DMS153 treated with DMSO at 0.1 percent for 48 hours (cell line): ENCODE data around the gene ZBTB22.
"Not testable (repeated sequence)": the region's sequence is repeated elsewhere in the genome, so short reads cannot be mapped to it uniquely, and the experiment has no call there.

Experiments
- DNase-seq: peaks from one replicate; lab custom pipeline; 2025; ENCODE audit not compliant: unreplicated experiment; lab: John Stamatoyannopoulos, UW

ZBTB22 gene, protein sequence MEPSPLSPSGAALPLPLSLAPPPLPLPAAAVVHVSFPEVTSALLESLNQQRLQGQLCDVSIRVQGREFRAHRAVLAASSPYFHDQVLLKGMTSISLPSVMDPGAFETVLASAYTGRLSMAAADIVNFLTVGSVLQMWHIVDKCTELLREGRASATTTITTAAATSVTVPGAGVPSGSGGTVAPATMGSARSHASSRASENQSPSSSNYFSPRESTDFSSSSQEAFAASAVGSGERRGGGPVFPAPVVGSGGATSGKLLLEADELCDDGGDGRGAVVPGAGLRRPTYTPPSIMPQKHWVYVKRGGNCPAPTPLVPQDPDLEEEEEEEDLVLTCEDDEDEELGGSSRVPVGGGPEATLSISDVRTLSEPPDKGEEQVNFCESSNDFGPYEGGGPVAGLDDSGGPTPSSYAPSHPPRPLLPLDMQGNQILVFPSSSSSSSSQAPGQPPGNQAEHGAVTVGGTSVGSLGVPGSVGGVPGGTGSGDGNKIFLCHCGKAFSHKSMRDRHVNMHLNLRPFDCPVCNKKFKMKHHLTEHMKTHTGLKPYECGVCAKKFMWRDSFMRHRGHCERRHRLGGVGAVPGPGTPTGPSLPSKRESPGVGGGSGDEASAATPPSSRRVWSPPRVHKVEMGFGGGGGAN

DNA sequence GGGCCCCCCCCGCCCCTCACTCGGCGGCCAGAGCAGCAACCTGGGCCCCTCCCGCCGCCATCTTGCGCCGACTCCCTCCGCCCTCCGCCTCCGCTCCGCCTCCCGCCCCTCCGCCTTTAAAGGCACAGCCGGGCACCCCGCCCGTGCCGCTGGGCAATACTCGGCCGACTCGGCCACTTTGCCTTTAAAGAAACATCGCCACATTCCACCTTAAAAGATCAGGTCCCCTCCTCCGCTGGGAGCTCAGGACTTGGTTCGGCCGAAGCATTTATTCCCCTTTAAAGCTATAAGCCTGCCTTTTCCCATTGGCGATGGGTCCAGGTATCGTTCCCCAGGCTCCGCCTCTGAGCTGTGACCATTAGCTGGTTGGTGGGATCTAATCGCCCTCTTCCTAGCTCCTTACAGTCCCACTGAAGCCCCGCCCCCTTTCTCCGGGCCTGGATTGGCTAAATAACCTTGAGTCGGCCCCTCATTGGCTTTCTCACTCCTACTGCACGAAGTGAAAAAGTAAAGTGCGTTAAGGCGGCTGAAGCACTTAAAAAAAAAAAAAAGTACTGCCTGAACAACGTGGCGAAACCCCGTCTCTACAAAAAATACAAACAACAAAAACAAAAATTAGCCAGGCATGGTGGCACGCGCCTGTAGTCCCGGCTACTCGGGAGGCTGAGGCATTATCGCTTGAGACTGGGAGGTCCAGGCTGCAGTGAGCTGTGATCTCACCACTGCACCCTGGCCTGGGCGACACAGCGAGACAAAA lies at the start of gene ZBTB22:
Gene ZBTB22 (minus strand): TSS at position 76 of the 757 bp plus-strand sequence. CDS start 828 bp downstream, outside the sequence.
- DNase-seq, result peak; percentile 95

DNA sequence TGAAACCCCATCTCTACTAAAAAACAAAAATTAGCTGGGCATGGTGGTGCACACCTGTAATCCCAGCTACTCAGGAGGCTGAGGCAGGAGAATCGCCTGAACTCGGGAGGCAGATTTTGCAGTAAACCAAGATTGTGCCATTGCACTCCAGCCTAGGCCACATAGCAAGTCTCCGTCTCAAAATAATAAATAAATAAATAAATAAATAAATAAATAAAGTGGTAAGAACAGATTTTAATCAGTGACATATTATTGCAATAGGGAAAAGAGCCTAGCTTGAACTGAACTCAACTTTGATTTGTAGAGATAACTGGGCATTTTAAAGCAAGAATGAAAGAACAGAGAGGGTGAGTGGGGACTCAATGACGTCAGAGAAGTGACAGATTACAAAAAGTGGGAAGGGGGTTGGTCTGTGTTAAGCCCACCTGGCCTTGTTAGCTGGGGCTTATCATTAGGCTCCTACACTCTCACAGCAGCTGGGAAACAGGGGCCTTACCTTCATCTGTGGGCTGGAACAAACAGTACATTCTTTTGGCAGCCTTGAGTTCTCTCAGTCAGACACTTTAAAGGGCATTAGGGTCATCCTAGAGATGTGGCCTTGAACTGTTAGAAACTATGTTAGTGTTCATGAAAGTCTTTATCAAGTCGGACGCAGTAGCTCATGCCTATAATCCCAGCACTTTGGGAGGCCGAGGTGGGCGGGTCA lies 49.6 kb upstream of the ZBTB22 start:
- no peak for DNase-seq

DNA sequence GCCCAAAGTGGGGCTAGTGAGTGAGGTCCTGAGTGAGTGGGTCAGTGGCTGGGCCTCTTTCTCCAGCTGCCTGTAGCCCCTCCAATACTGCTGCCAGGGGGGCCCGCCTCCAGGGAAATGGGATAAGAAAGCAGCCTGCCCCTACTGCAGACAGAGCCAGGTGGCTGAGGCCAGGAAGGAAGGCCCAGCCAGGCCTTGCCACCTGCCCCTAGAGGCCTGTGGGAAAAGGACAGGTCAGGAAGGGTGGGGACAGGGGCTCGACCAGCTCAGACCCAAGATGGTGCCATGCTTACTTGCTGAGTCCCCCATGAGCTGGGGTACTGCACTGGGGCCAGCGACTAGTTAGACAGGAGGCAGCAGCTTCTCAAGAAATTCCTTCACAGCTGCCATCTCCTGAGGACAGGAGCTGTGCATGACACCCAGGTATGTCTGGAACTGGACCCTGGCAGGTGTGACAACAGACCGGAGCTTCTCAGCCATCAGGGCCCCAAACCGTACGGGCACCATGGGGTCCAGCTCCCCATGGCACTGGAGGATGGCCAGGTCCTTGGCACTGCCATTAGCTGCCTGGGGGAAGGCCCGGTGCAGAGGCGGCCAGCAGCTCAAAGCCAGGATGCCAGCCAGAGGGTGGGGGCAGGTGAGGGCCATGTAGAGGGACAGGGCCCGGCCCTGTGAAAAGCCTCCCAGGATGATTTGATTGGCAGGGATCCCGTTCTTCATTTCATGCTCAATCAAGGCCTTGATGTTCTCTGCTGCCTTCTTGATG lies 47.8 kb upstream of the ZBTB22 start:
- DNase-seq, result not testable (repeated sequence)

DNA sequence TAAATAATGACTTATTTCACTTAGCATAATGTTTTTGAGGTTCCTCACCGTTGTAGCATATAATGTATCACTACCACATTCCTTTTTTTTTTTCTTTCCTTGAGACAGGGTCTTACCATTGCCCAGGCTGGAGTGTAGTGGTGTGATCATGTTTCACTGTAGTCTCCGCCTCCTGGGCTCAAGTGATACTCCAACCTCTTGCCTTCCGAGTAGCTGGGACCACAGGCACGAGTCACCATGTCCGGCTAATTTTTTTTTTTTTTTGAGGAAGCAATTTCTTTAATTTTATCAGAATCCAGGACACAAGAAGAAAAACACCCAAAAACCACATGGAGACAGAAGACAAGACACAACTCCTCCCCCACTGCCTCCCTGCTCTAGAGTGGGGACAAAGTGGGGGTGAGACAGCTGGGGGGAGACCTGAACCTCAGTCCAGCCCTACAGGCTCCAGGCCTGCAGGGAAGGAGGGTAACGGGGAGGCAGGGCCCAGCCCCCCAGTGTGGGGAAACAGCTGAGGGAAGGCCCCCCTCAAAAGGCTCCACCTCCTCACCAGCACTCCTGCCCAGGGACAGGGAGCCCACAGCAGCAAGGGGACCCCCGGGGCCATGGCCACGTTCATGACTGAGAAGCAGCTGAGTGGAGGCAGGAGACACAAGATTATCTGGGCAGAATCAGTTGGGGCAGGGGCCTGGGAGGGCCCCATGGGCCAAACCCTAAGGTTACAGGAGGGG lies 47.1 kb upstream of the ZBTB22 start:
- peak; percentile 30 for DNase-seq

DNA sequence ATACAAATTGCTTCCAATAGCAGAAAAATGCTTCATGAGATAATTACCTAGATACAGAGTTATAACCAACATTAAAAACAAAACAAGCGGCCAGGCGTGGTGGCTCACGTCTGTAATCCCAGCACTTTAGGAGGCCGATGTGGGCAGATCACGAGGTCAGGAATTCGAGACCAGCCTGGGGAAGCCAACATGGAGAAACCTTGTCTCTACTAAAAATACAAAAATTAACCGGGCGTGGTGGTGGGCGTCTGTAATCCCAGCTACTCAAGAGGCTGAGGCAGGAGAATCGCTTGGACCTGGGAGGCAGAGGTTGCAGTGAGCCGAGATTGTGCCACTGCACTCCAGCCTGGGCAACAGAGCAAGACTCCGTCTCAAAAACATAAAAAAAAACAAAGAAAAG lies 45.9 kb upstream of the ZBTB22 start:
- DNase-seq, result not testable (repeated sequence)

GRCh38 chr6:33359331-33359730 lies 41.8 kb upstream of the ZBTB22 start:
- DNase-seq, result no peak

DNA sequence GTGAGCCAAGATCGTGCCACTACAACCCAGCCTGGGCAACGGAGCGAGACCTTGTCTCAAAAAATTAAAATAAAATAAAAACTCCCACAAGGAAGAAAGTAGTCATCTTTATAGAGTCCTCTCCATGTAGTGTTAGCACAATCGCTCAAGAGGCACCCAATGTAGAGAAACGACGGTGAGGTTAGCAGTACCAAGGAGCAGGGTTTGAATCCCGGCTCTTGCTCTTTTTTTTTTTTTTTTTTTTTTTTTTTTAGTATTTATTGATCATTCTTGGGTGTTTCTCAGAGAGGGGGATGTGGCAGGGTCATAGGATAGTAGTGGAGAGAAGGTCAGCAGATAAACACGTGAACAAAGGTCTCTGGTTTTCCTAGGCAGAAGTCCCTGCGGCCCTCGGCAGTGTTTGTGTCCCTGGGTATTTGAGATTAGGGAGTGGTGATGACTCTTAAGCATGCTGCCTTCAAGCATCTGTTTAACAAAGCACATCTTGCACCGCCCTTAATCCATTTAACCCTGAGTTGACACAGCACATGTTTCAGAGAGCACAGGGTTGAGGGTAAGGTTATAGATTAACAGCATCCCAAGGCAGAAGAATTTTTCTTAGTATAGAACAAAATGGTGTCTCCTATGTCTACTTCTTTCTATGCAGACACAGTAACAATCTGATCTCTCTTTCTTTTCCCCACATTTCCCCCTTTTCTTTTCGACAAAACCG lies 39.8 kb upstream of the ZBTB22 start:
- not testable (repeated sequence) for DNase-seq

GRCh38 chr6:33356295-33356694 lies 38.8 kb upstream of the ZBTB22 start:
- DNase-seq, result no peak

DNA sequence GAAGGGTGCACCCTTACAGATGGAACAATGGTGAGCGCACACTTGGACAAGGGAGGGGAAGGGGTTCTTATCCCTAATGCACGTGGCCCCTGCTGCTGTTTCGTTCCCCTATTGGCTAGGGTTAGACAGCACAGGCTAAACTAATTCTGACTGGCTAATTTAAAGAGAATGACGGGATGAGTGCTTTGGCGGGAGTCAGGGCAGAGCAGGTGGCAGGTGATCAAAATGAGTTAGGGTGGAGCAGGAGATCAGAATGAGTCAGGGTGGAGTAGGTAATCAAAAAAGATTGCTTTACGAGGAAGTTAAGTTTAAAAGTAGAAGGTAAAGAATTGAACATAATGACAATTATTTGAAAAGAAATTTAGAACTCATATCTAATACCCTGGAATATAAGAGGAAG lies 38.3 kb upstream of the ZBTB22 start:
- not testable (repeated sequence) for DNase-seq

GRCh38 chr6:33347816-33348215 lies 30.3 kb upstream of the ZBTB22 start:
- no peak for DNase-seq

DNA sequence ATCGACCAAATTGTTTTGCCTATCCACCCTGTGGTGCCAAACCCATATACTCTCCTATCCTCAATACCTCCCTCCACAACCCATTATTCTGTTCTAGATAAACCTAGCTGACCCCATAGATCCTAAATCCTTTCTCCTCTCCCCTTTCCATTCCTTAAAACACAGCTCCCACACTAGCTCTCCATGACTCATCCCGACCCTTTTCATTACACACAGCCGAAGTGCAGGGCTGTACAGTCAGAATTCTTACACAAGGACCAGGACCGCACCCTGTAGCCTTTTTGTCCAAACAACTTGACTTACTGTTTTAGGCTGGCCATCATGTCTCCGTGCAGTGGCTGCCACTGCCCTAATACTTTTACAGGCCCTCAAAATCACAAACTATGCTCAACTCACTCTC lies 29.4 kb upstream of the ZBTB22 start:
- not testable (repeated sequence) for DNase-seq

GRCh38 chr6:33344701-33345697 lies 27.5 kb upstream of the ZBTB22 start:
- peak; percentile 51 for DNase-seq

GRCh38 chr6:33343953-33344611 lies 26.5 kb upstream of the ZBTB22 start:
- DNase-seq, result no peak

DNA sequence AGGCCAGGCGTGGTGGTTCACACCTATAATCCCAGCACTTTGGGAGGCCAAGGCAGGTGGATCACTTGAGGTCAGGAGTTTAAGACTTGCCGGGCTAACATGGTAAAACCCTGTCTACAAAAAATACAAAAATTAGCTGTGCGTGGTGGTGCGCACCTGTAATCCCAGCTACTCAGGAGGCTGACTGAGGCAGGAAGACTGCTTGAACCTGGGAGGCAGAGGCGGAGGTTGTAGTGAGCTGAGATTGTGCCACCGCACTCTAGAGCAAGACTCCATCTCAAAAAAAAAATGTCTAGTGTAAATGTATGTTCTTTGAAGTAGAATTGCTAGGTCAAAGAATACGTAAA lies 26.0 kb upstream of the ZBTB22 start:
- not testable (repeated sequence) for DNase-seq

DNA sequence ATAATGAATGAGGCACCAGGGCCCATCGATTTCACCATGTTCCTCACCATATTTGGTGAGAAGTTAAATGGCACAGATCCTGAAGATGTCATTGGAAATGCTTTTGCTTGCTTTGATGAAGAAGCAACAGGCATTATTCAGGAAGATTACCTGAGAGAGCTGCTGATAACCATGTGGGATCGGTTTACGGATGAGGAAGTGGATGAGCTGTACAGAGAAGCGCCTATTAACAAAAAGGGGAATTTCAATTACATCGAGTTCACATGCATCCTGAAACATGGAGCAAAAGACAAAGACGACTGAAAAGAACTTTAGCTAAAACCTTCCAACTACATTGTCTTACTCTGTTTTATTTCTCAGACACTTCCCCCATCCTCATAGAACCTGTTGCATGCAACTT lies 21.6 kb upstream of the ZBTB22 start:
- no peak for DNase-seq

DNA sequence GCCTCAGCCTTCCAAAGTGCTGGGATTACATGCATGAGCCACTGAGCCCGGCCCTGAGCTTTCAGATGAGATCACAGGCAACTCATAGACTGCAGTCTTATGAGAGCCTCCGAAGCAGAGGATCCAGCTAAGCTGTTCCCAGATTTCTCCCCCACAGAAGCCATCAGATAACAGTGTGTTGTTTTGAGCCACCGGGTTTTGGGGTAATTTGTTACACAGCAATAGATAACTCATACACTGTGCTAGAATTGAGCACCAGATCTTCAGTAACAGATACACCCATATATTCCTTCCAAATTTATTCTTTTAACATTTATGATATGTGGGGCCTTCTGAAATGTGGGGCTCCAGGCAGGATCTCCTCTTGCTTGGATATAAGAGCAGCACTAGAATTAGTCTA lies 19.0 kb upstream of the ZBTB22 start:
- no peak for DNase-seq

DNA sequence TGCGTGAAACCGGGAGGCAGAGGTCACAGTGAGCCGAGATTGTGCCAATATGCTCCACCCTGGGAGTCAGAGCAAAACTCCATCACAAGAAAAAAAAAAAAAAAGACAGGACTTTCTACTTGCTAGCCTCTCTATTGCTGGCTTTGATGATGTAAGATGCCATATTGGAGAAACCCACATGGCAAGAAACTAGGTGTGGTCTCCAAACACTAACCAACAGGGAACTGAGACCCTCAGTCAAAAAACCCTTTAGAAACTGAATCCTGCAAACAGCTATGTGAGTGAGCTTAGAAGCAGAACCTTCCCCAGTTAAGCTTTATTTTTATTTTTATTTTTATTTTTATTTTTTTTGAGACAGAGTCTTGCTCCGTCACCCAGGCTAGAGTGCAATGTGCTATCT lies 18.4 kb upstream of the ZBTB22 start:
- no peak for DNase-seq
